HG03571 (cell line): Measurements from ENCODE around the gene AKR1D1.

Experiments
- ATAC-seq: cut with Tn5 transposase; IDR thresholded peaks from one replicate; pipeline ENCODE4 v1.9.1; 2021; ENCODE audit not compliant: unreplicated experiment

AKR1D1 gene

GRCh38 chr7:138162236-138162635 is 86.0 kb downstream of the AKR1D1 start:
- ATAC-seq: no peak

DNA sequence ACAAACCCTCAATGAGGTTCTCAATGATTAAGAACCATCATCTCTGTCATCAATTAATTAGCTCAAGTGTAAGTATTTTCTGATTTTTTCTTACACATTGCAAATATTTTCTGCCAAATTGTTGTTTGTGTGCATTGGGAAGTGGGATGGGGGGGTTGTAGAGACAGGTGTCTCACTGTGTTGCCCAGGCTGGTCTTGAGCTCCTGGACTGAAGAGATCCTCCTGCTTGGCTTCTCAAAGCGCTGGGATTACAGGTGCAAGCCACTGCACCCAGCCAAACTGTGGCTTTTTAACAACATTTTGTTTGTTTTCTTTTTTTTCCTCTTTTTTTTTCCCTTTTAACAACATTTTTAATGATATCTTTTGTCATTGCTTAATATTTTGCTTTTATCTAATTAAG is 87.5 kb downstream of the AKR1D1 start:
- ATAC-seq: no peak

GRCh38 chr7:138164804-138165203 is 88.5 kb downstream of the AKR1D1 start:
- ATAC-seq: no peak

GRCh38 chr7:138166681-138167080 is 90.4 kb downstream of the AKR1D1 start:
- ATAC-seq: no peak

DNA sequence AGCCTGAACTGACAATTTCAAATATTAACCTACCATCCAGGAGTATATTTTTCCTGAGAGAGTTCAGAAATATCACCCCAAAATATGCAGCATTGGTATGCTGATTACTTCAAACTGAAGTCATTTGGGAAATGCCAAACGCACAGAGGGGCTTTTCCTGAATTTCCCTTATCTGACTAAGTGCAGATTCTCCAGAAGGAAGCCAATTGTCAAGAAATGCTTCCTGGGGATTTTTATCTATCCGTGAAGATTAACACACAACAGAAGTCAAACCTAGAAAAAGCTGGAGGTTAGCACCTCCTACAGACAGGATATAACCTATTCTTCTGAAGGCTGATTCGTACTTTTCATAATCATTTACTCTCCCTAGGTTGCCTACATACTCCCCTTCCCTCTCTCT is 91.0 kb downstream of the AKR1D1 start:
- ATAC-seq: no peak

GRCh38 chr7:138167869-138168296 is 91.6 kb downstream of the AKR1D1 start:
- ATAC-seq: no peak
